Measurements from ENCODE around the gene FBLN7.

The FBLN7 gene

GRCh38 chr2:112142525-112143078 is 4.4 kb downstream of the FBLN7 start:
- Histone ChIP-seq H3K4me3 (ENCODE audit: low read depth in 1 of 2, low read length in 1 of 2) (no peak overlapping the region), H3K27ac (no peak overlapping the region), H3K36me3 (no peaks in the 10 kb centered on the region), H3K4me1 (ENCODE audit: control insufficient read depth in 1 of 2, insufficient read depth in 1 of 2, low read depth in 1 of 2, low read length in 1 of 2) (peaks cover 0 to 8% of the 10 kb centered on the region in 2 experiments), H3K9me3 (no peaks in the 10 kb centered on the region), H3K27me3 (peaks cover 72% of the 10 kb centered on the region)
- no peak for TF ChIP-seq CTCF (IDR thresholded peaks at IDR 0.05)

DNA sequence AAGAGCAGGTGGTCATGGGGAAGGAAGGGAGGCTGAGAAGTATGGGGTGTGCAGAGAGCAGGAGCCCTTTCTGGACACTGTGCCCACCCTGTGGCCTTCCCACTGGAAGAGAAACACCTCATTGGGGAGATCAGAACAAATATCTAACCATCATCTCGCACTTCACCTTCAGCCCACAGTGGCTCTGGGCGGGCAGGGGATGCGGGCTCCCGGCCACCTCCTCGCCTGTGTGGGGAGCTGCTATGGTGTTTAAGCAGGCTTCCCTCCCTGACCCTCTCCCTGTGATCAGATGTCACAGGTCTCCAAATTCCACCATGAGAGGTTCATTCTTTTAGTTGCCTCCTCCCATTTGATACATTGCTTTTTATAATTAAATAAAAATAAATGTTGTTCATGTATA is 5.0 kb downstream of the FBLN7 start:
- no peaks in the 10 kb centered on the region for H3K36me3 ChIP-seq
- peaks cover 68% of the 10 kb centered on the region for H3K27me3 ChIP-seq
- H3K27ac ChIP-seq: no peak overlapping the region
- TF ChIP-seq CTCF (IDR thresholded peaks at IDR 0.05): no peak
- no peak overlapping the region for H3K4me3 ChIP-seq (ENCODE audit: low read depth in 1 of 2, low read length in 1 of 2)
- H3K4me1 ChIP-seq (ENCODE audit: control insufficient read depth in 1 of 2, insufficient read depth in 1 of 2, low read depth in 1 of 2, low read length in 1 of 2): peaks cover 0 to 4% of the 10 kb centered on the region in 2 experiments
- no peaks in the 10 kb centered on the region for H3K9me3 ChIP-seq

- no peak overlapping the region for H3K4me3 ChIP-seq (ENCODE audit: low read depth in 1 of 2, low read length in 1 of 2)
- H3K27me3 ChIP-seq: peaks cover 52% of the 10 kb centered on the region
- no peaks in the 10 kb centered on the region for H3K36me3 ChIP-seq
- no peak for TF ChIP-seq CTCF (IDR thresholded peaks at IDR 0.05)
- H3K27ac ChIP-seq: no peak overlapping the region
- H3K4me1 ChIP-seq (ENCODE audit: control insufficient read depth in 1 of 2, insufficient read depth in 1 of 2, low read depth in 1 of 2, low read length in 1 of 2): peaks cover 0 to 4% of the 10 kb centered on the region in 2 experiments
- no peaks in the 10 kb centered on the region for H3K9me3 ChIP-seq
Measured at GRCh38 chr2:112144966-112145365, 6.8 kb downstream of the FBLN7 start.

- peaks cover 26% of the 10 kb centered on the region for H3K27me3 ChIP-seq
- H3K36me3 ChIP-seq: no peaks in the 10 kb centered on the region
- H3K27ac ChIP-seq: no peak overlapping the region
- no peak for TF ChIP-seq CTCF (IDR thresholded peaks at IDR 0.05)
- H3K9me3 ChIP-seq: no peaks in the 10 kb centered on the region
- H3K4me1 ChIP-seq (ENCODE audit: control insufficient read depth in 1 of 2, insufficient read depth in 1 of 2, low read depth in 1 of 2, low read length in 1 of 2): no peaks in the 10 kb centered on the region
- no peak overlapping the region for H3K4me3 ChIP-seq (ENCODE audit: low read depth in 1 of 2, low read length in 1 of 2)
Measured at GRCh38 chr2:112147382-112148168, 9.4 kb downstream of the FBLN7 start.

DNA sequence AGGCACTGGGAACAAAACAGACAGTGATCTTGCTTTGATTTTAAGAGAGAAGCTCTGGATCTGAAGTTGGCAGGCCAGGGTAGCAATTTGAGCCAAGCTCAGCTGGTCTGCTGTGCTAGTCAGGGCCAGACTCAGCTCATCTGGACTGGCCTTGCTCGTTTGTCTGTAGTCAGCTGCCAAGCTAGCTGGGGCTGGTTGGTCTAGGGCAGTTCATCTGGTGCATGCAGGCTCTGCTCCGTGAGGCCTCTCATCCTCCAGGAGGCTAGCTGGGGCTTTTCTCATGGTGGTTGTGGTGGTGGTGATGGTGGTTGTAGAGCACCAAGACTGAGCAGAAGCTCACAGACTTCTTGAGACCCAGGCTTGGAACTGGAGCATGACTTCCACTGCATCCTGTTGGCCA is 10.3 kb downstream of the FBLN7 start:
- no peaks in the 10 kb centered on the region for H3K4me1 ChIP-seq (ENCODE audit: control insufficient read depth in 1 of 2, insufficient read depth in 1 of 2, low read depth in 1 of 2, low read length in 1 of 2)
- H3K27me3 ChIP-seq: peaks cover 17% of the 10 kb centered on the region
- no peak for TF ChIP-seq CTCF (IDR thresholded peaks at IDR 0.05)
- H3K9me3 ChIP-seq: no peaks in the 10 kb centered on the region
- H3K4me3 ChIP-seq (ENCODE audit: low read depth in 1 of 2, low read length in 1 of 2): no peak overlapping the region
- no peaks in the 10 kb centered on the region for H3K36me3 ChIP-seq
- H3K27ac ChIP-seq: no peak overlapping the region
